Measurements from ENCODE around the gene ANKS1B. TPM values are rescaled to one million over a fixed set of nuclear protein-coding genes. Genes with fewer than 3 reads are reported as not detected.
"Not testable (repeated sequence)": the region's sequence is repeated elsewhere in the genome, so short reads cannot be mapped to it uniquely, and the experiment has no call there.

ANKS1B gene
- polyA plus RNA-seq, 1 donor from 2014 or later: not detected

DNA sequence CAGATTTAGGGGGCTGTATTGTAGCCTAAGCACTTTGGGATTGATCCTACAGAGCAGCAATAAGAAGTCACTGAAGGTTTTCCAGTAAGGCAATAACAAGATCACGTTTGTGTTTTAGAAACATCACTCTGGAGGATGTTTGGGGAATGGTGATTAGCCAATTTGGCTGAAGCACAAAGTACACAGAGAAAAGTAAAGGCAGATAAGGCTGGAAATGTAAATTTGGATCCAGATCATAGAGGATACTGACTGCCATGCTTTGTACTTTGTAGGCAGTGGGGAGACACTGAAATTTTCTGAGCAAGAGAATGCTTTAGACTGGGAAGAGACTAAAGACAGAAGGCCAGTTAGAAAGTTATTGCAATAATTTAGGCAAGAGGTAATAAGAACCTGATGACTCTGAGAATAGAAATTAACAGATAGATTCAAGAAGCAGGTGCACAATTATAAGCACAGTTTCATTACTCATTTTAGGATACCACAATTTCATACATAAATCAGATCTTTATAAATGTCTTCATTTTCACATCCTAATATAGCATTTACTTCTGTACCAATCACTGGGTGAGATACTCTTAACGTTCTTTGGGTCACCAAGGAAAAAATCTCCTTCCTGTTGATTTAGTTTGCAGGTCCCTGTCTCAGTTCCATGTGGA lies 651.7 kb downstream of the ANKS1B start:
- Mint-ChIP-seq H3K4me1 (no peaks in the 10 kb centered on the region), H3K4me3 (no peak overlapping the region), H3K36me3 (no peaks in the 10 kb centered on the region), H3K9me3 (no peaks in the 10 kb centered on the region), H3K27me3 (no peaks in the 10 kb centered on the region), H3K27ac (no peak overlapping the region)

GRCh38 chr12:99330216-99330615 lies 654.5 kb downstream of the ANKS1B start:
- no peak overlapping the region for H3K4me3 Mint-ChIP-seq
- peaks cover 0 to under 1% (median 0%) of the 10 kb centered on the region in 3 donors for H3K9me3 Mint-ChIP-seq
- no peaks in the 10 kb centered on the region for H3K27me3 Mint-ChIP-seq
- no peak overlapping the region for H3K27ac Mint-ChIP-seq
- H3K36me3 Mint-ChIP-seq: no peaks in the 10 kb centered on the region
- no peaks in the 10 kb centered on the region for H3K4me1 Mint-ChIP-seq

DNA sequence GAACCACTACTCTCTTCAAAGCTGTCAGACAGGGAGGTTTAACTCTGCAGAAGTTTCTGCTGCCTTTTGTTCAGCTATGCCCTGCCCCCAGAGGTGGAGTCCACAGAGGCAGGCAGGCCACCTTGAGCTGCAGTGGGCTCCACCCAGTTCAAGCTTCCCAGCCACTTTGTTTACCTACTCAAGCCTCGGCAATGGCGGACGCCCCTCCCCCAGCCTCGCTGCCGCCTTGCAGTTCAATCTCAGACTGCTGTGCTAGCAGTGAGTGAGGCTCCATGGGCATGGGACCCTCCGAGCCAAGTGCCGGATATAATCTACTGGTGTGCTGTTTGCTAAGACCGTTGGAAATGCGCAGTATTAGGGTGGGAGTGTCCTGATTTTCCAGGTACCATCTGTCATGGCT lies 663.5 kb downstream of the ANKS1B start:
- not testable (repeated sequence) for H3K27ac Mint-ChIP-seq, H3K4me1 Mint-ChIP-seq, H3K27me3 Mint-ChIP-seq, H3K9me3 Mint-ChIP-seq, H3K36me3 Mint-ChIP-seq, H3K4me3 Mint-ChIP-seq

DNA sequence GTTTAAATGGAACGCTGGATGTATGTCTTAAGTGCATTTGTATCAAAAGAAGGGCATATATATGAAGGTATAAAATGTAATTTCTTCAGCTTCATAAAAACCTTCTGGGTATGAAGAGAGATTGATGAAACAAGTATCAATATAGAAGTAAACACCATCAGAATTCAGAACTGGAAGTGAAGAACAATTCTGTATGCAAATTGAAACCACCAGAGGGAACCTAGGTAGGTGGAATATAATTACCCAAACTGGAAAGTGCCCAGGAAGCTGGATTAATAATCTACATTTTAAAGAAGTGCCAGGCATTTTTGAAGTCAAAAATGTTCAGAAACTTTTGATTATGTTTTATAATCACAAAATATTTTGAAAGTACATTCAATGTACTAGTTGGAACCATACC lies 673.4 kb downstream of the ANKS1B start:
- no peaks in the 10 kb centered on the region for H3K36me3 Mint-ChIP-seq
- no peak overlapping the region for H3K27ac Mint-ChIP-seq
- H3K4me1 Mint-ChIP-seq: no peaks in the 10 kb centered on the region
- H3K27me3 Mint-ChIP-seq: no peaks in the 10 kb centered on the region
- no peak overlapping the region for H3K4me3 Mint-ChIP-seq
- peaks cover 2 to 12% (median 6%) of the 10 kb centered on the region in 3 donors for H3K9me3 Mint-ChIP-seq

- H3K36me3 Mint-ChIP-seq: no peaks in the 10 kb centered on the region
Measured at GRCh38 chr12:99309812-99310211, 674.9 kb downstream of the ANKS1B start.

DNA sequence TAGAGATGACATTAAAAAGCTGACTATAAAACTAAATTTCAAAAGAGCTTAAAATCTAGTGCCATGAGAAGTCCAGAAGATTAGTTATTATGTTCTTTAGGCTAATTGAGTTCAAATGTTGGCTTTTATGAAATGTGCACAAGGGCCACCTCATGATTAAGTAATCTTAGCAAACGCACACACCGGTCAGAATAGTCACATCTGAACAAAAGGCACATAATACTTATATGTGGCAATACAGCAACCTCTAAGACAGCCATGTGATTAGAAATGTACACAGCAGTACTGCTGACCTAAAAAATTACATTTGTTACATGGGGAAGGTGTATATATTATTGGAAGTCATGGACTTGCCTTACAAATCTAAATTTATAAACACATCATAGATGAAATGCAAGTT lies 681.9 kb downstream of the ANKS1B start:
- Mint-ChIP-seq H3K27ac (no peak overlapping the region), H3K36me3 (no peaks in the 10 kb centered on the region), H3K9me3 (peaks cover 2 to 5% (median 3%) of the 10 kb centered on the region in 3 donors), H3K4me3 (no peak overlapping the region), H3K27me3 (no peaks in the 10 kb centered on the region), H3K4me1 (peaks cover 0 to 1% (median 0%) of the 10 kb centered on the region in 3 donors)

More at GRCh38 chr12:99309812-99310211, 674.9 kb downstream of the ANKS1B start:
- H3K27me3 Mint-ChIP-seq: no peaks in the 10 kb centered on the region
- no peaks in the 10 kb centered on the region for H3K4me1 Mint-ChIP-seq
- H3K9me3 Mint-ChIP-seq: peaks cover 2 to 14% (median 5%) of the 10 kb centered on the region in 3 donors
- H3K4me3 Mint-ChIP-seq: no peak overlapping the region
- no peak overlapping the region for H3K27ac Mint-ChIP-seq

- no peak overlapping the region for H3K27ac Mint-ChIP-seq
Measured at GRCh38 chr12:99287136-99287535, 697.6 kb downstream of the ANKS1B start.

GRCh38 chr12:99284161-99284560 lies 700.6 kb downstream of the ANKS1B start:
- no peaks in the 10 kb centered on the region for H3K4me1 Mint-ChIP-seq
- no peak overlapping the region for H3K27ac Mint-ChIP-seq
- H3K4me3 Mint-ChIP-seq: no peak overlapping the region
- H3K9me3 Mint-ChIP-seq: peaks cover 0 to 4% (median 4%) of the 10 kb centered on the region in 3 donors
- no peaks in the 10 kb centered on the region for H3K27me3 Mint-ChIP-seq
- no peaks in the 10 kb centered on the region for H3K36me3 Mint-ChIP-seq

More at GRCh38 chr12:99287136-99287535, 697.6 kb downstream of the ANKS1B start:
- Mint-ChIP-seq H3K36me3 (no peaks in the 10 kb centered on the region), H3K27me3 (no peaks in the 10 kb centered on the region), H3K4me1 (no peaks in the 10 kb centered on the region), H3K4me3 (no peak overlapping the region), H3K9me3 (peaks cover 1 to 24% (median 14%) of the 10 kb centered on the region in 3 donors)

DNA sequence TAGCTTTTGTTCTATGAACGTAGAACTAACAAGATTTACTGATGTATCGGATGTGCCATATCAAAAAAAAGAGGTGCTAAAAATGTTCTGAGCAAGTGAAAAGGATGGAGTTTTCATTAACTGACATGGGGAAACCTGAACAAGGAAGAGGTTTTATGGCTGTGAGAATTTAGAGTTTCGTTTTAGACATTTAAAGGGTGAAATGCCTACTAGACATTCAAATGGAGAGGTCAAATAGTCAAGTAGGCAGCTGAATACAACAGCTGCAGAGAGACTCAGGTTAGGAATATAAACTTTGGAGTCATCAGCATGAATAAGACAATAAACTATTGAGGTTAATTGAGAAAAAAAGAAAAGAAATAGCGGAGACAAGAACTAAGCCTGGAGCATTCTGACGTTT lies 702.1 kb downstream of the ANKS1B start:
- no peaks in the 10 kb centered on the region for H3K4me1 Mint-ChIP-seq
- peaks cover 0 to under 1% (median 0%) of the 10 kb centered on the region in 3 donors for H3K9me3 Mint-ChIP-seq
- H3K27me3 Mint-ChIP-seq: no peaks in the 10 kb centered on the region
- no peak overlapping the region for H3K4me3 Mint-ChIP-seq
- no peaks in the 10 kb centered on the region for H3K36me3 Mint-ChIP-seq
- no peak overlapping the region for H3K27ac Mint-ChIP-seq

- no peaks in the 10 kb centered on the region for H3K27me3 Mint-ChIP-seq
- no peak overlapping the region for H3K27ac Mint-ChIP-seq
- no peaks in the 10 kb centered on the region for H3K9me3 Mint-ChIP-seq
- no peaks in the 10 kb centered on the region for H3K4me1 Mint-ChIP-seq
- H3K4me3 Mint-ChIP-seq: no peak overlapping the region
- no peaks in the 10 kb centered on the region for H3K36me3 Mint-ChIP-seq
Measured at GRCh38 chr12:99282086-99282485, 702.6 kb downstream of the ANKS1B start.

DNA sequence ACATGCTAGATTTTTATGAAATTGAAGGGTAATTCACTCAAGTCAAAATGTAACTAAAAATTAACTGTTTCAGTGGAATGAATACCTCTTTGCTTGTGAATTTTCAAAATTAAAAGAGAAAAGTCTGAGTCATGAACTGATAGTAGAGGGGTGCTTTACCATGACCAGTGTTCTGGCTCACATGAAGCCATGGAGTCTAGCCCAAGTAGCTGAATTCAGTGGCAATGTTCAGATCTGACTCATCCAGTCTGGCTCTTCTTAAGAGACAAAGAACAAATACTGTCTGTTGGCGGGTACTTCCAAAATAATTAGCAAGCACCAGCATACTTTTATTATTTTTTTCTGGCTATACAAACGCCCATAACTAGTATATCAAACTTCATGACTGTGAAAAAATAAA lies 703.5 kb downstream of the ANKS1B start:
- no peaks in the 10 kb centered on the region for H3K27me3 Mint-ChIP-seq
- no peaks in the 10 kb centered on the region for H3K9me3 Mint-ChIP-seq
- H3K4me3 Mint-ChIP-seq: no peak overlapping the region
- H3K36me3 Mint-ChIP-seq: no peaks in the 10 kb centered on the region
- H3K4me1 Mint-ChIP-seq: no peaks in the 10 kb centered on the region
- no peak overlapping the region for H3K27ac Mint-ChIP-seq

GRCh38 chr12:99278899-99279298 lies 705.8 kb downstream of the ANKS1B start:
- Mint-ChIP-seq H3K9me3 (peaks cover 0 to 6% (median 6%) of the 10 kb centered on the region in 3 donors), H3K27ac (no peak overlapping the region), H3K36me3 (no peaks in the 10 kb centered on the region), H3K4me3 (no peak overlapping the region), H3K27me3 (no peaks in the 10 kb centered on the region), H3K4me1 (no peaks in the 10 kb centered on the region)

- peaks cover 0 to 6% (median 6%) of the 10 kb centered on the region in 3 donors for H3K9me3 Mint-ChIP-seq
- H3K27me3 Mint-ChIP-seq: no peaks in the 10 kb centered on the region
- no peak overlapping the region for H3K27ac Mint-ChIP-seq
- H3K4me1 Mint-ChIP-seq: no peaks in the 10 kb centered on the region
- H3K36me3 Mint-ChIP-seq: no peaks in the 10 kb centered on the region
- no peak overlapping the region for H3K4me3 Mint-ChIP-seq
Measured at GRCh38 chr12:99277591-99278379, 707.0 kb downstream of the ANKS1B start.

DNA sequence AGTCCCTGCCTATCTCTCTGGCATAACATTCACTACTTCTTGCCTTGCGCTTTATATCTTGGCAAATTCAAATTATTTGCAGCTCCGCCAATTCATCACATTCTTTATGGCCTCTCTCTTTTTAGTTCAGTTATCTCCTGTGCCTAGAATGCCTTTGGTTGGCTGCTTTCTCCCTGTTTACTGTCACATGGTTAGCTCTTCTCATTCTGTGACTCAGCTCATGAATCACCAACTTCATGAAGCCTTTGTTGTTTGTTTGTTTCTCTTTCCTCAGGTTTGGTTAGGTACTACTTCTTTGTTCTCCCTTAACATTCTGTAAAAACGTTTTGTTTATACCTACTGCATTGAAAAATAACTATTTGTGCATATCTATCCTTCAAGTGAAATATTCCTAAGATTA lies 713.7 kb downstream of the ANKS1B start:
- no peak overlapping the region for H3K27ac Mint-ChIP-seq
- no peaks in the 10 kb centered on the region for H3K36me3 Mint-ChIP-seq
- H3K4me3 Mint-ChIP-seq: no peak overlapping the region
- peaks cover 8 to 15% (median 14%) of the 10 kb centered on the region in 3 donors for H3K9me3 Mint-ChIP-seq
- H3K27me3 Mint-ChIP-seq: no peaks in the 10 kb centered on the region
- H3K4me1 Mint-ChIP-seq: no peaks in the 10 kb centered on the region

GRCh38 chr12:99267038-99267437 lies 717.7 kb downstream of the ANKS1B start:
- H3K27ac Mint-ChIP-seq: no peak overlapping the region

DNA sequence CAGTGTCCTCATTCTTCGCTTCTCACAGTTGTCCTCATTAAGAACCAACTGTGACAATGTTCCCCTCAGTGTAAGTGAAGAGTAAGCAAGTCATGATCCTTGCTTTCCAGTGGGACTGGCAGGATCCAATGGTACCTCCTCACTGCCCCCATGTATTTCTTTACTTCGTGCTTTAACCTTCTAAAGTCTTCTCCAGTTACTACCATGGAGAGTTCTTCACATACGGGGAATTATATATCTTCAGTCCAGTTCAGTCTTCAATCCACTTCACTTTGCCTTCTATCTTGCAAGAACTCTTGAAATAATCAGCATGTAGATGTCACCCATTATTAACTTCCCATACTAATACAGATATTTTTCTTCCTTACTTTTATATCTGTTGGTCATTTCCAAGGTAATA lies 719.1 kb downstream of the ANKS1B start:
- Mint-ChIP-seq H3K27ac (no peak overlapping the region), H3K9me3 (peaks cover 5 to 12% (median 8%) of the 10 kb centered on the region in 3 donors), H3K4me1 (no peaks in the 10 kb centered on the region), H3K27me3 (no peaks in the 10 kb centered on the region), H3K4me3 (no peak overlapping the region), H3K36me3 (no peaks in the 10 kb centered on the region)

More at GRCh38 chr12:99267038-99267437, 717.7 kb downstream of the ANKS1B start:
- no peak overlapping the region for H3K4me3 Mint-ChIP-seq
- H3K27me3 Mint-ChIP-seq: no peaks in the 10 kb centered on the region
- peaks cover 8 to 12% (median 12%) of the 10 kb centered on the region in 3 donors for H3K9me3 Mint-ChIP-seq
- no peaks in the 10 kb centered on the region for H3K36me3 Mint-ChIP-seq
- H3K4me1 Mint-ChIP-seq: no peaks in the 10 kb centered on the region
